BLaER1 (cell line): ENCODE data around the gene ANXA2.
"Not testable (repeated sequence)": the region's sequence is repeated elsewhere in the genome, so short reads cannot be mapped to it uniquely, and the experiment has no call there.

Experiments used
- H3K27ac ChIP-seq: shearing (Covaris generic); formaldehyde crosslinking; 2 replicates; pipeline ENCODE4 v1.8.1; 2022
- H3K27me3 ChIP-seq: shearing (Covaris generic); formaldehyde crosslinking; 2 replicates; pipeline ENCODE4 v1.8.1; 2022
- H3K36me3 ChIP-seq: shearing (Covaris generic); formaldehyde crosslinking; 2 replicates; pipeline ENCODE4 v1.8.1; 2022
- H3K4me1 ChIP-seq: shearing (Covaris generic); formaldehyde crosslinking; 2 replicates; pipeline ENCODE4 v1.8.1; 2022
- H3K4me2 ChIP-seq: shearing (Covaris generic); formaldehyde crosslinking; 2 replicates; pipeline ENCODE4 v1.8.1; 2022
- H3K4me3 ChIP-seq: shearing (Covaris generic); formaldehyde crosslinking; 2 replicates; pipeline ENCODE4 v1.8.1; 2022
- H3K9ac ChIP-seq: shearing (Covaris generic); formaldehyde crosslinking; 2 replicates; pipeline ENCODE4 v1.8.1; 2022
- H3K9me3 ChIP-seq: shearing (Covaris generic); formaldehyde crosslinking; 2 replicates; pipeline ENCODE4 v1.8.1; 2022
- H4K20me1 ChIP-seq: shearing (Covaris generic); formaldehyde crosslinking; 2 replicates; pipeline ENCODE4 v1.8.1; 2022
- Cebpa-rat ChIP-seq: shearing (Covaris generic); IDR thresholded peaks from 2 replicates; pipeline ENCODE4 v1.8.1; 2022

ANXA2 gene

DNA sequence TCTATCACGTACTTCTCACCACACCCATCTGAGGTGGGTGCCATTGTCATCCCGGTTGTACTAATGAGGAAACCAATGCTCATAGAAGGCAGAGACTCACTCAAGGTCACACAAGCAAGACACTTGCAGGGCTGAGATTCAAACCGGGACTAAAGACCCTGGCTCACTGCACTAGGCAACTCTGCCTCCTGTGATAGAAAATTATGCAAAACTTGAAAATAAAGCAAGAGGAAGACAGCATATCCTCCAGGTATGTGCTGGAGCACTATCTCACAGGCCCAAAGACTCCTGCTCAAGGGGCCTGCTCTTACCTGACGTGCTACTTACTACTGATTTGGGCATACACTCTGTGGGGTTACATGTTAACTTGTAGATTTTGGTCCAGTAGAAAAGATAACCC is 25.6 kb downstream of the ANXA2 start:
- H3K36me3 ChIP-seq = peaks cover 27% of the 10 kb centered on the region
- no peaks in the 10 kb centered on the region for H4K20me1 ChIP-seq
- H3K4me1 ChIP-seq = no peaks in the 10 kb centered on the region
- H3K9me3 ChIP-seq = no peaks in the 10 kb centered on the region
- H3K4me3 ChIP-seq = no peak overlapping the region
- H3K4me2 ChIP-seq = no peak overlapping the region
- H3K27me3 ChIP-seq = no peaks in the 10 kb centered on the region
- H3K27ac ChIP-seq = no peak overlapping the region
- H3K9ac ChIP-seq = no peak overlapping the region
- TF ChIP-seq Cebpa-rat = no peak

DNA sequence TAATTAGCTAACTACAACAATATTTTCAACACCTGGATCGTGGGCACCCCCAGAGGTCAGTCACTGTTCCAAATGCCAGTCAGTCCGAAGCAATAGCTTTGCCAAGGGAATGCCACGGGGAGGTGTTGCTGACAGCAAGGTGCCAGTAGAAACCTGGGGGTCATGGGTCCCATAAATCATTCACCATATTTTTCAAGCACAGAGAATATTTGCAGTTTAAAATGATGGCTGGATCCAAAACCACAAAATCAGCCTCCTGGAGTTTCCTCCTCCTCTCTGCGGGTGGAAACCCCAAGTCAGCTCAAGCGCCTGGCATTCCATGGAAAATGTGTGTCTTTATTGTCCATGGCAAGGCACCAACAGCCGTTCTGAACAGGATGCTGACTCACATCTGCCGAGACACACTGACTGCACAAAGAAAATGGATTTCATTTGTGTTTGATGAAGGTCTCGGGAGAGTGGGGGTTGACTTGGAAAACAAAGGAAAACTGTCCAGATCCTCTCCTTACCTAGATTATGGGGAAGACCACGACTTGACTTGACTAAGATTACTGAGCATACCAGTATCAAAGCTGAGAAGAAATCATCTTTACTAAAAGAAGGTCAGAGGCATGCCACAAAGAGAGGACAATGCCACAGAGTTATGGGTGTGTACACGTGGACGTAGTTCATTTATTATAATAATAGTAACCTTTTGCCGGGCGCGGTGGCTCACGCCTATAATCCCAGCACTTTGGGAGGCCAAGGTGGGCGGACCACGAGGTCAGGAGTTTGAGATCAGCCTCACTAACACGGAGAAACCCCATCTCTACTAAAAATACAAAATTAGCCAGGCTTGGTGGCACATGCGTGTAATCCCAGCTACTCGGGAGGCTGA is 26.4 kb downstream of the ANXA2 start:
- H3K27ac ChIP-seq = no peak overlapping the region
- no peaks in the 10 kb centered on the region for H3K9me3 ChIP-seq
- H3K4me3 ChIP-seq = no peak overlapping the region
- TF ChIP-seq Cebpa-rat = no peak
- no peak overlapping the region for H3K4me2 ChIP-seq
- no peaks in the 10 kb centered on the region for H4K20me1 ChIP-seq
- H3K4me1 ChIP-seq = no peaks in the 10 kb centered on the region
- peaks cover 21% of the 10 kb centered on the region for H3K36me3 ChIP-seq
- no peaks in the 10 kb centered on the region for H3K27me3 ChIP-seq
- no peak overlapping the region for H3K9ac ChIP-seq

DNA sequence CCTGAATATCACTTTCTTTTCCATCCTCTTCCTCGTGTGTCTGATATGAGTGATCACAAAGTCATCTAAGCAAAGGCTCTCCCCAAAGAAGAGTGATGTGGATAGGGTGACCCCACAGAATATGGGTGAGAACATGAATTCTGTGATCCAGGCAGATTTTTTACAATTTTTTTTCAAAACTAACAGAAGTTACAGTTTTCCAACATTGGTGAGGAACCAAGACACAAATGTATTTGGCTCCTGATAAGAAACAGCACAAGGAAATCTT is 27.0 kb downstream of the ANXA2 start:
- Histone ChIP-seq H3K27ac (no peak overlapping the region), H3K4me1 (no peaks in the 10 kb centered on the region), H3K4me3 (no peak overlapping the region), H3K9ac (no peak overlapping the region), H3K27me3 (no peaks in the 10 kb centered on the region), H3K36me3 (peaks cover 20% of the 10 kb centered on the region; the same call in 1 of the 2 replicates), H3K4me2 (no peak overlapping the region), H3K9me3 (no peaks in the 10 kb centered on the region), H4K20me1 (no peaks in the 10 kb centered on the region)
- TF ChIP-seq Cebpa-rat = no peak

DNA sequence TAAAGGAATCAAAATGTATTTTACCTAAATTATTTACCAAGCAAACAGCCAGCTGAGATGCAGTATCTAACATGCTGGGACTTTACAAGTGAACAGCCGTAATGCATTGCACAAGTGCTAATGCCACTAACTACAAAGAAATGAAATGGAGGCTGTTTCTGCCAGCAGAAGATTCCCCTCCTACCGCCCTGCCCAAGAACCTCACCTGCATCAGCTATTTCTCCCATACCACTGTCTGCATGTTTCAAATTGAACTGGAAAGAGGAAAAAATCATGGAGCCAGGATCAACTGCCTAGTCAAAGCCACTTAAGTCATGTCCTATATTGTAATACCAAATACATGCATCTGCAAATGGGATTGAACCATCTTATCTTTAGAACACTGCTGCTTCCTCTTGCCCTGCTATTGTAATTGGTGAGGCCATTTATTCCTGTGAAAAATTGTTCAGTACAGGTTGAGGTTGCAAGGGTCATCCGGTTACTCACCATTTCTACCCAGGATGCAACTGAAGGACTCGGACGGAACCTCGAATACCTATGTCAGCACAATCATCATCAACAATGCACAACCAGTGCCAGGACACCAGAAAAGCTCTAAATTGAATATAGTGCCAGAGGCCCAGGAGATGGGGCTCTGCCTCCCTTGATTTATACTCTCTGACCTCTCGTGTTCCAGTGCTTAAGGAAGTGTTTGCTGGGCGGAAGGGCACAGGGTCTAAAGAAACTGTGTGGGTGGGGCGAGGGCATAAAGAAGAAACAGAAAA is 27.5 kb downstream of the ANXA2 start:
- no peak overlapping the region for H3K27ac ChIP-seq

DNA sequence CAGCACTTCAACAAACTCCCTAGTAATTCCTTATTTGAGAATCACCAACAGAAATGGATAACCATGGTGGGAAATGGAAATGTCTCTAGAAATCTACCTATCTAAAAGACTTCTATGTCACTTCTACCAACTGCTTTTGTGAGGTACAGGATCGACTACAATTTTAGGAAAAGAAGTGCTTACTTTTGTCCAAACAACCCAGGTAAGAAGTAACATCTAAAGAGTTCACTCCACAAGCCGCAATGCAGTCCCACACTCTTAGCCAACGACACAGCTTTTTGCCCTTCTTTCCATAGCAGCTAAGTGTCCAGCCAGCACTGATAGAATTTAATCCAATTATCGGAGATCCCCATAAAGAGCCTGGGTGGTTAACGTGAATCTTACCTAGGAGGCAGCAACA is 28.1 kb downstream of the ANXA2 start:
- Histone ChIP-seq H3K27ac (no peak overlapping the region), H3K4me2 (no peak overlapping the region), H3K27me3 (no peaks in the 10 kb centered on the region), H3K9ac (no peak overlapping the region), H4K20me1 (no peaks in the 10 kb centered on the region), H3K4me1 (no peaks in the 10 kb centered on the region), H3K36me3 (peaks cover 20% of the 10 kb centered on the region; the same call in 1 of the 2 replicates), H3K4me3 (no peak overlapping the region), H3K9me3 (peaks cover 7% of the 10 kb centered on the region; the same call in 1 of the 2 replicates)
- no peak for TF ChIP-seq Cebpa-rat

More for the DNA sequence above, 27.5 kb downstream of the ANXA2 start:
- H3K9ac ChIP-seq = no peak overlapping the region
- peaks cover 20% of the 10 kb centered on the region; the same call in 1 of the 2 replicates for H3K36me3 ChIP-seq
- no peaks in the 10 kb centered on the region for H4K20me1 ChIP-seq
- no peaks in the 10 kb centered on the region for H3K27me3 ChIP-seq
- no peak overlapping the region for H3K4me3 ChIP-seq
- no peaks in the 10 kb centered on the region for H3K4me1 ChIP-seq
- no peak overlapping the region for H3K4me2 ChIP-seq
- peaks cover 2% of the 10 kb centered on the region; the same call in 1 of the 2 replicates for H3K9me3 ChIP-seq
- no peak for TF ChIP-seq Cebpa-rat

DNA sequence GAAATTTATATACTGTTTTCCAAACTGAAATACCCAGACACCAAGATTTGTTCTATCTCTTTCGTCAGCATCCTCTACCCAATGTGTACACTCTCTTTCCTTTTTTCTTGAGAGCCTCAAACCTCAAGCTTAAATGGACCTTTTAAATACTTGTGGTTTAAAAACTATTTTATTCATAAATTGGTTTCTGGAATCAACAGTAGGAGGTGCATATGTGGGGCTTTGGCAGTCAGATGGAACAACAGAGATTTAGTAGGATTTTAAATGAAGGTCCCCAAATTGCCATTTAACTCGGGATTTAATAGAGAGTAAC is 33.2 kb downstream of the ANXA2 start:
- Histone ChIP-seq H3K9ac (no peak overlapping the region), H3K27ac (no peak overlapping the region), H3K36me3 (peaks cover 13% of the 10 kb centered on the region; the same call in 1 of the 2 replicates)

DNA sequence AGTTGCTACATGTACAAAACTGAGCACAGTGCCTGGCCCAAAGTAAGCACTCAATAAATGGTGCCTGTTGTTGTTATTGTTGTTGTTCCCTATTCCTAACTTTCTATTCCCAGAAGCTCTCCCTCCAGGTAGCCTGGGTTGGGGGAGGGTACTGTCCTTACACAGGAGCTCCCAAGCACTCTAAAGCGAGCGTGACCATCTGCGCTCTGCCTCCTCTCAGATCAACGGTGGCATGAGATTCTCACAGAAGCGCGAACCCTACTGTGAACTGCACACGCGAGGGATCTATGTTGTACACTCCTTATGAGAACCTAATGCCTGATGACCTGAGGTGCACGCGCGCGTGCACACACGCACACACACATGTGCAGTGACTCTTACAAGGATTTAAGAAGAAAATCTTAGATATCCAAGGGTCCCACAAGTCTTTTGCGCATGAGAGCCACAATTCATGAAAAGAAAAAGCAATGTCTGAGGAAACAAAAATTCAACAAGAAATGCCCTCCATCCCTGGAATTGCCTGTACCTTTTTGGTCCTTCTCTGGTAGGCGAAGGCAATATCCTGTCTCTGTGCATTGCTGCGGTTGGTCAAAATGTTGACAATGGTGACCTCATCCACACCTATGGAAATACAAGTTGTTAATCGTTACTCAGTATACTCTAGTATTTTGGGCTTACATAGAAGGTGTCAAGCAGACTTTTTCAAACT is 33.7 kb downstream of the ANXA2 start:
- no peak for TF ChIP-seq Cebpa-rat
- Histone ChIP-seq H3K4me1 (peaks cover 25% of the 10 kb centered on the region), H4K20me1 (no peaks in the 10 kb centered on the region), H3K4me2 (peak overlapping the region; percentile 40), H3K36me3 (peaks cover 17% of the 10 kb centered on the region; the same call in 1 of the 2 replicates), H3K9ac (no peak overlapping the region), H3K9me3 (peaks cover 7% of the 10 kb centered on the region; the same call in 1 of the 2 replicates), H3K4me3 (no peak overlapping the region), H3K27ac (0 out of 2 replicates have a peak overlapping the region, but pooled peaks have one; percentile 9), H3K27me3 (no peaks in the 10 kb centered on the region)

More for the DNA sequence above, 33.2 kb downstream of the ANXA2 start:
- Histone ChIP-seq H4K20me1 (no peaks in the 10 kb centered on the region), H3K4me1 (peaks cover 25% of the 10 kb centered on the region), H3K4me2 (no peak overlapping the region), H3K27me3 (no peaks in the 10 kb centered on the region), H3K4me3 (no peak overlapping the region), H3K9me3 (peaks cover 7% of the 10 kb centered on the region; the same call in 1 of the 2 replicates)
- TF ChIP-seq Cebpa-rat = no peak

DNA sequence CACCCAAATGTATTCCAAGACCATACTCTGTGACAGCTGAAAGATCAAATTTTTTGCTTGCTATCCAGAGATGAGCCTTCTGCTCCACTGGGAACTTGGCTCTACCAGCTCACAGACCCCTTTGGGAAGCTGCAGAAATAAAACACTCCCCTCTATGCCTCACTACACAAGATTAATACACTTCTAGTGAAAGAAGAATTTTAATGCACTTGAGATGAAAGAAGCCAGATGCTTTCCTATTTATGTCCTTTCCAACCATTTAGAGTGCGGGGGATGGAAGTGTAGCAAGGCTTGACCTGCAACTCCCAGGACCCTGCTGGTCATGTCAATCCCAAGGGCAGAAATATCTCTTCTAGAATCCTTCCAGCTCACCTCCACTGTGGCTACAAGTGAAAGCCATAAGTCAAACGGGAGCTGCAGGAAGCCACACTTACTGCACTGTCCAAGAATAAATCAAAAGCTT is 34.7 kb downstream of the ANXA2 start:
- Histone ChIP-seq H3K27me3 (no peaks in the 10 kb centered on the region), H3K9me3 (peaks cover 7% of the 10 kb centered on the region; the same call in 1 of the 2 replicates), H3K4me2 (peak overlapping the region; percentile 40), H3K27ac (peak overlapping the region; percentile 4; the same call in 1 of the 2 replicates), H3K4me1 (peaks cover 25% of the 10 kb centered on the region), H3K9ac (no peak overlapping the region), H3K36me3 (peaks cover 17% of the 10 kb centered on the region; the same call in 1 of the 2 replicates), H4K20me1 (no peaks in the 10 kb centered on the region), H3K4me3 (no peak overlapping the region)
- TF ChIP-seq Cebpa-rat = no peak

DNA sequence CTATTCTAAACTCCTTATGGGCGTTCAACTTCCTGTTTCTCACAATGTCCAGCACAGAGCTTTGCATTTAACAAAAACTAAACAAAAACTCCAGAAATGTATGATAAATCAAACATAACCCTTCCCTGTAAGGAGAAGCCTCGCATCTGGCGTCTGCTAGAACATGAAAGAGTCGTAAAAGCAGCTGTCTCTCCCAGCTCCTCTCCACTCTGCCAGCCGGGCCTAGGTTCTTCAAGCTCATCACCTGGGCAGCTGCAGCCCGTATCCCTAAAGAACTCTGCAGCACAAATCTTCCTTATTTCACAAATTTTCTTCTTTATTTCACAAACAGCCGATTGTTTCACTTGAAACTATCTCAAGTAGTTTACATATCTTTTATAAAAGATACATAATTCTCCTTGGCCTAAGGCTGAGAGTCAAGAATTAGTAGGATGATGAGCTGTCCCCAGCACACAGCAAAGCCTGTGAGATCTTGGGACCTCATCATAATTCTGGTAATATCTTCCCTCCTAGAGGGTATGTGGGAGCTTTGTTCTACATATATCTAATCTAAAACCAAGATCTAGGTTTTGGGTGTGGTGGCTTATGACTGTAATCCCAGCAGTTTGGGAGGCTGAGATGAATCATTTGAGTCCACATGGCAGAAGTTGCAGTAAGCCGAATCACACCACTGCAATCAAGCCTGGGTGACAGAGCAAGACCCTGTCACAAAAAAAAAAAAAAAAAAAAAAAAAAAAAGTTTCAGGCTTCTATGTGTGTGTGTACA is 35.3 kb downstream of the ANXA2 start:
- H3K27ac ChIP-seq = no peak overlapping the region

DNA sequence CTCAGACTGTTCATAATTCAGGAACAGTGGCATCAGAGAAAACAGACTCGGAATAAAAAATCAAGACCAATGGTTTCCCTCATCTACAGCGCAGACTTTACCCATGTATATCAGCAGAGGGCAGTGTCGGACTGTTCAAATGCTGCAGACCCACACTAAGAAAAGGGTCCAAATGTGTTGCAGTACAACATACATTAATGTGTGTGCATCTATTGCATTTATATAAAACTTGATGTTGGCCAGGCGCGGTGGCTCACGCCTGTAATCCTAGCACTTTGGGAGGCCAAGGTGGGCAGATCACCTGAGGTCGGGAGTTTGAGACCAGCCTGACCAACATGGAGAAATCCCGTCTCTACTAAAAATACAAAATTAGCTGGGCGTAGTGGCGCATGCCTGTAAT is 38.0 kb downstream of the ANXA2 start:
- Histone ChIP-seq H3K36me3 (peaks cover 38% of the 10 kb centered on the region), H3K4me1 (peaks cover 25% of the 10 kb centered on the region)
- not testable (repeated sequence) for H3K4me2 ChIP-seq, H3K9ac ChIP-seq, H4K20me1 ChIP-seq, H3K4me3 ChIP-seq, H3K9me3 ChIP-seq, H3K27ac ChIP-seq, H3K27me3 ChIP-seq

More for the DNA sequence above, 35.3 kb downstream of the ANXA2 start:
- Histone ChIP-seq H3K9me3 (peaks cover 7% of the 10 kb centered on the region; the same call in 1 of the 2 replicates), H3K4me2 (peak overlapping the region; percentile 40), H3K36me3 (peaks cover 17% of the 10 kb centered on the region; the same call in 1 of the 2 replicates), H3K9ac (no peak overlapping the region), H4K20me1 (no peaks in the 10 kb centered on the region), H3K27me3 (no peaks in the 10 kb centered on the region), H3K4me1 (peaks cover 25% of the 10 kb centered on the region), H3K4me3 (no peak overlapping the region)
- TF ChIP-seq Cebpa-rat = no peak
